Body of pancreas (tissue), 4 donors: ENCODE measurements around the gene MUL1. TPM values are rescaled to one million over a fixed set of nuclear protein-coding genes. Genes with fewer than 3 reads are reported as not detected.

ENCODE experiments used
- ATAC-seq: fragments of 150-250 bp; one replicate; pipeline ENCODE4 v1.9.1; 2016
- DNase-seq, 4 donors: peaks; one replicate each; pipeline ENCODE4 v3.0.0-alpha.2; 2019
- H3K27ac ChIP-seq, 4 donors: fragments of 200-600 bp; sonication (generic); 1 replicate in 3 of 4; 2 replicates in 1 of 4; pipeline versions ENCODE4 v1.5.1 to v1.6.1; 2016 to 2019; ENCODE audit warnings: mild to moderate bottlenecking in 1 of 4, mixed read lengths in 1 of 4, moderate library complexity in 1 of 4
- H3K27me3 ChIP-seq, 2 donors: fragments of 200-600 bp; sonication (generic); one replicate each; pipeline ENCODE4 v1.6.0; 2016; ENCODE audit warnings: mild to moderate bottlenecking in 1 of 2
- H3K36me3 ChIP-seq, 2 donors: fragments of 200-600 bp; sonication (generic); replicated peaks in 1 of 2; 2 replicates each; pipeline ENCODE4 v1.5.1; 2016; ENCODE audit warnings: low read depth in 2 of 2; ENCODE audit not compliant: insufficient read depth in 1 of 2
- H3K4me1 ChIP-seq: fragments of 200-600 bp; sonication (generic); one replicate; pipeline ENCODE4 v1.6.0; 2016
- H3K4me3 ChIP-seq, 2 donors: fragments of 200-600 bp; sonication (generic); 1 replicate in 1 of 2; 2 replicates in 1 of 2; pipeline ENCODE4 v1.5.1; 2016 to 2019
- H3K9me3 ChIP-seq, 3 donors: fragments of 200-600 bp; sonication (generic); 1 replicate in 2 of 3; 2 replicates in 1 of 3; pipeline ENCODE4 v1.5.1; 2016
- CTCF ChIP-seq, 7 experiments: fragments of 450-650 bp in 4 of 7; fragments of 200-600 bp in 3 of 7; sonication (generic) in 3 of 7; IDR thresholded peaks; one replicate each; pipeline ENCODE4 v1.5.1; 2016 to 2019; ENCODE audit warnings: antibody characterized with exemption in 7 of 7
- POLR2A ChIP-seq, 3 donors: fragments of 450-650 bp; IDR thresholded peaks; one replicate each; pipeline ENCODE4 v1.6.1; 2016; ENCODE audit warnings: antibody characterized with exemption in 3 of 3, mild to moderate bottlenecking in 2 of 3
- WGBS, 2 donors: methylation state at CpG; one replicate each; pipeline ENCODE4 v1.1.5; 2017; 5-methylcytosine and 5-hydroxymethylcytosine counted together
- intact Hi-C: fragments of 100-400 bp; cut with DNase I; formaldehyde crosslinking; loops from one replicate; pipeline ENCODE4 v1.15.1; 2023
- total RNA-seq, 2 donors: library from RNA; depleted of rRNA; stranded (reverse); fragments of >200 nt; gene quantifications; one replicate each; pipeline ENCODE4 v1.1.0, GENCODE V29; 2016

The MUL1 gene
- total RNA-seq, 2 donors from 2014 or later: 18.7 to 20.4 TPM

DNA sequence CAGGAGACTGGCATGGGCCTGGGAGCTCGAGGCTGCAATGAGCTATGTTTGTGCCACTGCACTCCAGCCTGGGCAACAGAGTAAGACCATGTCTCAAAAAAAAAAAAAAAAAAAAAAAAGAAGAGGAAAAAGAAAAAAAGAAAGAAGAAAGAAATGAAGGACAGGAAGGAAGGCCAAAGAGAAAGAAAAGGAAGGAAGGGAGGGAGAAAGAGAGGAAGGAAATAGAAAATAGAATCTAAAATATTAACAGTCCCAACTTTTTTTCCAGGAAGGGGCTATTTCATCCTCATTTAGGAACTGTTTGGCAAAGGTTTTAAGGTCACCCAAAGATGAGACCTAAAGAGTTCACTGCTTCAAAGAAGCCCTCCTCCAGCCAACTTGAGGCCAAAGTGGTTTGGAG is 2.5 kb downstream of the MUL1 start:
- Histone ChIP-seq H3K4me1 (peaks cover 26% of the 10 kb centered on the region), H3K27ac (no peak overlapping the region), H3K36me3 (peaks cover 14 to 15% of the 10 kb centered on the region in 2 donors), H3K4me3 (no peak overlapping the region), H3K9me3 (no peaks in the 10 kb centered on the region), H3K27me3 (no peaks in the 10 kb centered on the region)
- no peak for DNase-seq
- no peak for TF ChIP-seq POLR2A (IDR thresholded peaks at IDR 0.05)
- no peak for TF ChIP-seq CTCF (IDR thresholded peaks at IDR 0.05)
- intact Hi-C loops: no loop called here
- 90 to 100% methylated on average over 1 of the region's 1 CpG for WGBS, 2 donors
- no peak for ATAC-seq

GRCh38 chr1:20500716-20501115 is 7.2 kb downstream of the MUL1 start:
- peaks cover 6% of the 10 kb centered on the region for H3K4me1 ChIP-seq
- ATAC-seq (no peak), DNase-seq (no peak)
- no peak for TF ChIP-seq CTCF (IDR thresholded peaks at IDR 0.05)
- no peak for TF ChIP-seq POLR2A (IDR thresholded peaks at IDR 0.05)
- H3K4me3 ChIP-seq: no peak overlapping the region
- peaks cover 18 to 25% of the 10 kb centered on the region in 2 donors for H3K36me3 ChIP-seq
- H3K27me3 ChIP-seq: no peaks in the 10 kb centered on the region
- 92 to 100% methylated on average over 1 to 17 of the region's 17 CpGs for WGBS, 2 donors
- H3K27ac ChIP-seq: no peak overlapping the region
- no peaks in the 10 kb centered on the region for H3K9me3 ChIP-seq
- intact Hi-C loops: no loop called here

GRCh38 chr1:20499718-20500117 is 8.2 kb downstream of the MUL1 start:
- no peak for TF ChIP-seq CTCF (IDR thresholded peaks at IDR 0.05)
- no peak for TF ChIP-seq POLR2A (IDR thresholded peaks at IDR 0.05)

GRCh38 chr1:20499105-20499504 is 8.8 kb downstream of the MUL1 start:
- TF ChIP-seq POLR2A (IDR thresholded peaks at IDR 0.05) (no peak), CTCF (IDR thresholded peaks at IDR 0.05) (no peak)
- ATAC-seq: no peak
- Histone ChIP-seq H3K4me3 (no peak overlapping the region), H3K4me1 (peaks cover under 1% of the 10 kb centered on the region), H3K9me3 (no peaks in the 10 kb centered on the region), H3K36me3 (peaks cover 18 to 25% of the 10 kb centered on the region in 2 donors), H3K27me3 (no peaks in the 10 kb centered on the region), H3K27ac (no peak overlapping the region)
- intact Hi-C loops: loop anchor here (10.0 kb wide), 2 partner anchors 124 to 584 kb away; no protein-coding TSS in a partner anchor
- 79 to 83% methylated on average over 5 of the region's 5 CpGs for WGBS, 2 donors
- no peak for DNase-seq

More at GRCh38 chr1:20499718-20500117, 8.2 kb downstream of the MUL1 start:
- H3K36me3 ChIP-seq: peaks cover 18 to 25% of the 10 kb centered on the region in 2 donors
- ATAC-seq (no peak), DNase-seq (no peak)
- peaks cover under 1% of the 10 kb centered on the region for H3K4me1 ChIP-seq
- H3K27ac ChIP-seq: no peak overlapping the region
- no peak overlapping the region for H3K4me3 ChIP-seq
- WGBS, 2 donors: 84 to 86% methylated on average over 10 to 14 of the region's 14 CpGs
- H3K27me3 ChIP-seq: no peaks in the 10 kb centered on the region
- H3K9me3 ChIP-seq: no peaks in the 10 kb centered on the region
- intact Hi-C loops: loop anchor here (10.0 kb wide), 2 partner anchors 125 to 585 kb away; no protein-coding TSS in a partner anchor

GRCh38 chr1:20498116-20498515 is 9.8 kb downstream of the MUL1 start:
- H3K27ac ChIP-seq: no peak overlapping the region
- 84 to 88% methylated on average over 7 of the region's 7 CpGs for WGBS, 2 donors
- H3K4me1 ChIP-seq: peaks cover 4% of the 10 kb centered on the region
- intact Hi-C loops: loop anchor here (10.0 kb wide), 2 partner anchors 123 to 583 kb away; no protein-coding TSS in a partner anchor
- no peak overlapping the region for H3K4me3 ChIP-seq
- no peak for TF ChIP-seq CTCF (IDR thresholded peaks at IDR 0.05)
- TF ChIP-seq POLR2A (IDR thresholded peaks at IDR 0.05): no peak
- DNase-seq: no peak
- peaks cover 18 to 25% of the 10 kb centered on the region in 2 donors for H3K36me3 ChIP-seq
- H3K9me3 ChIP-seq: no peaks in the 10 kb centered on the region
- ATAC-seq: no peak
- no peaks in the 10 kb centered on the region for H3K27me3 ChIP-seq
